Stimulated activated CD4-positive, alpha-beta T cell treated with anti-CD3 and anti-CD28 coated beads, Interleukin-12 subunit alpha, Interleukin-12 subunit beta, amount 100 ng/mL, for 24 hours (primary cell): Measurements from ENCODE around the gene COG5.

Experiments
- DNase-seq, 2 experiments: peaks; one replicate each; pipeline ENCODE4 v3.0.0-alpha.2; 2020; ENCODE audit warnings: low read depth in 2 of 2

The COG5 gene

DNA sequence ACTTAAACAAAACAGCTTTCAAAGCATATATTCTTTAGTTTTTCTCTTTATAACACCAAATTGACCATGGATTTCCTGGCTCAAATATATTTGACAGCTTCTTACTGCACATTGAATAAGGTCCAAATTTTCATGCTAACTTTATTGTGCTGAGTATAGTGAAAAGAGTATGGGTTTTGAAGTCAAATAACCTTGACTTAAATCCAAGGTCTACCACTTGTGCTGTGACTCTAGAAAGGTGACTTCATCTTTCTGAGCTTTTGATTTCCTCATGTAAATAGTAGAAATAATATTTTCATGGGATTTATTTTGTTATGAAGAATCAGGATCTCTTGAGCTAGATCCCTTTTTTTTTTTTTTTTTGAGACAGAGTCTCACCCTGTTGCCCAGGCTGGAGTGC is 233.2 kb downstream of the COG5 start:
- no peak for DNase-seq

DNA sequence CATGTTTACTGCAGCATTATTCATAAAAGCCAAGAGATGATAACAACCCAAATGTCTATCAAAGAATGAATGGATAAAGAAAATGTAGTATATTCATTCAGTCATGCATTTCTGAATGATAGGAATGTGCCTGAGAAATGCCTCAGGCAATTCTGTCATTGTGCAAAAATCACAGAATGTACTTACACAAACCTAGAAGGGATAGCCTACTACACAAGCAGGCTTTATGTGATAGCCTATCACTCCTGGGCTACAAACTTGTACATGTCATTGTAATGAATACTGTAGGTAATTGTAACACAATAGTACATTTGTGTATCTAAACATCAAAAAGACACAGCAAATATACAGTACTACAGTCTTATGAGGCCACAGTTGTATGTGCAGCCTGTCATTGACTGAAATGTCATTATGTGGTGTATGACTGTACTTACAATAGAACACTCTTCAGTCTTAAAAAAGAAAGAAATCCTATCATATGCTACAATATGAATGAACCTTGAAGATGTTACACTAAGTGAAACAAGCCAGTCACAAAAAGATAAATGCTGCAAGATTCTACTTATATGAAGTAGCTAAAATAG is 235.6 kb downstream of the COG5 start:
- DNase-seq, result no peak

DNA sequence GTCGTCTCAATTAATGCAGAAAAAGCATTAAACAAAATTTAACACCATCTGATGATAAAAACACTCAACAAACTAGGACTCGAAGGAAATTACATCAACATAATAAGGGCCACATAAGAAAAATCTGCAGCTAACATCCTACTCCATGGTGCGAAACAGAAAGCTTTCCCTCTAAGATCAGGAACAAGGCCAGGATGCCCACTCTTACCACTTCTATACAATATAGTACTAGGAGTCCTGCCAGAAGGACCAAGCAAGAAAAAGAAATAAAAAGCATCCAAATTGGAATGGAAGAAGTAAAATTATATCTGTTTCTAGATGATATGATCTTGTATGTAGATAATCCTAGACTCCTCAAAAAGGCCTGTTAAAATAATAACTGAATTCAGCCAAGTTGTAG is 237.7 kb downstream of the COG5 start:
- no peak for DNase-seq

DNA sequence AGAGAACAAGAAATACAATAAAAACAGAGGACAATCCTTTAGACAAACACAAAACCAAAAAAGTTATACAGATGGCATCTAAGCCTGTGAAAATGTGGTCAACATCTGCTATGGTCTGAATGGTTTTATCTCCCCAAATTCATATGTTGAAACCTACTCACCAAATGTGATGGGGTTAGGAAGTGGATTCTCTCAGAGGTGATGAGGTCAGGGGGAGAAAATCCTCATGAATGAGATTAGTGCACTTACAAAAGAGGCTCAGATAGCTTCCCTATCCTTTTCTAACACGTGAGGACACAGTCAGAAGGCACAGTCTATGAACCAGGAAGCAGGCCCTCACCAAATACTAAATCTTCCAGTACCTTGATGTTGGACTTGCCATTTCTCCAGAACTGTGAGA is 241.7 kb downstream of the COG5 start:
- no peak for DNase-seq

DNA sequence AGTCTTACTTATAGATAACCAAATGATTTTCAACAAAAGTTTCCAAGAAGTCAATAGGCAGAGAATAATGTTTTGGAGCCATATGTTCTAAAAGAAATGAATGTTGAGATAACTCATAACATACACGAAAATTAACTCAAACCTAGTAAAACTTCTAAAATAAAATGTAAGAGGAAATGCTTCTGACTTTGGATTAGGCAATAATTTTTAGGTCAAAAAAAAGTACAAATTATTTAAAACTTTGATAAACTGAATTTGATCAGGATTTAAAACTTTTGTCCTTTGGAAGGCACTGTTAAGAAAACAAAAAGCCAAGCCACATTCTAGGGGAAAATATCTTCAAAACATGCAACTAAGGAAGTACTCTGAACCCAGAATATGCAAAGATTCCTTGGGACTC is 242.1 kb downstream of the COG5 start:
- DNase-seq, result no peak

DNA sequence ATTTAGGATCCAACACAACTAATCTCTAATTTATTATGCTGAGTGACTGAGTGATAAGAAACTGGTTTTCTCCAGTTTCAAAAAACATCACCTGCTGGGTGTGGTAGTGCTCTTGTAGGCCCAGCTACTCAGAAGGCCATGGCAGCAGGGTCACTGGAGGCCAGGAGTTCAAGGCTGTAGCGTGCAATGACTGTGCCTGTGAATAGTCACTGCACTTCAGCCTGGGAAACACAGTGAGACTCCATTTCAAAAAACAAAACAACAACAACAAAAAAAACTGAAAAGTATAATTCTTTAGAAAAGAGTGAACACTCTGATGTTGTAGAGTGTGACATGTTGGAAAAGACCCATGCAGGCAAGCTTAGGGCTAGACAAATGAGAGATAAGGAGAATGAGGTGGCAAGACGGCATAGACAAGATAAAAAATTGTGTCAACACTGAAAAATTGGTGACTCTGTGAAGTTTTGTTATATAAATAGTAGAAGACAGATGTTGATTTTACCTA is 243.9 kb downstream of the COG5 start:
- DNase-seq, result no peak

DNA sequence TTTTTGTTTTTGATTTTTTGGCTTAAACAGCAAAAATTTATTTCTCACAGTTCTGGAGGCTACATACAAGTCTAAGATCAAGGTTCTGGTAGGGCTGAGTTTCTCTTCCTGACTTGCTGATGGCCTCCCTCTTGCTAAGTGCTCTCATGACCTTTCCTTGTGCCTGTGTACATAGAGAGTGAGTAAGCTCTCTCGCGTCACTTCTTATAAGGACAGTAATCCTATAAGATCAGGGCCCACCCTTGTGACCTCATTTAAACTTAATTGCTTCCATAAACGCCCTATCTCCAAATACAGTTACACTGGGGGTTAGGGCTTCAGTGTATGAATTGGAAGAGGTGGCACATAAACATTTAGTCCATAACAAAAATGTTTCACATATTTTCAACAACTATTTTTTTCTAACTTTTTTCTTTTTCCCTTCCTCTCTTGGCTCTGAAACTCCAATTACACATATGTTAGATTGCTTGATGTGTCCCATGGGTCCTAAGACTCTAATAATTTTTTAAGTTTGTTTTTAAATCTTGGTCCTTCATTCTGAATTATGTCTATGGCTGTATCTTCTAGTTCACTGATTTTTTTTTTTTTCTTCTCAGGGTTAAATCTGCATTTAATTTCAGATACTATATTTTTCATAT is 245.1 kb downstream of the COG5 start:
- no peak for DNase-seq

DNA sequence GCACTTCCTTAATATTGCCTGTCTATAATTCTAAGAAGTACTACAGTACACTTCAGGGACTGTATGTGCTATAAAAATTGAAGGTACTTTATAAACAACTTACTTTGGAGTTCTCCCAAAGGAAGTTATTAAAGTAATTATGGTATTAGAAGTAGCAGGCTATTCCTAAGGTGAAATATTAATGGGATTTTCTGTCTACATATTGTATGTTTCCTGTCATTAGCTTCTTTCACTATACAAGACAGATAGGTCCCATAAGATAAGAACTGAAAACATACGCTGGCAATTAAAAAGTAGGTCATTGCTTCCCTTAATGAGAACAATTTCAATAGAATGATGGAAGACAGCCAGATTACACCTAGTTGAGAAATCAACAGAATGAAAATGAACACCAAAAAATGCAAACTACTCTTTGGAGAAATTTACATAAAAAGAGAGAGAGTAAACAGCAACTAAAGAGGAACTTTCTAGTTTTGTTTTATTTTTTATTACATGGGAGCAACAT is 248.0 kb downstream of the COG5 start:
- DNase-seq, result no peak

DNA sequence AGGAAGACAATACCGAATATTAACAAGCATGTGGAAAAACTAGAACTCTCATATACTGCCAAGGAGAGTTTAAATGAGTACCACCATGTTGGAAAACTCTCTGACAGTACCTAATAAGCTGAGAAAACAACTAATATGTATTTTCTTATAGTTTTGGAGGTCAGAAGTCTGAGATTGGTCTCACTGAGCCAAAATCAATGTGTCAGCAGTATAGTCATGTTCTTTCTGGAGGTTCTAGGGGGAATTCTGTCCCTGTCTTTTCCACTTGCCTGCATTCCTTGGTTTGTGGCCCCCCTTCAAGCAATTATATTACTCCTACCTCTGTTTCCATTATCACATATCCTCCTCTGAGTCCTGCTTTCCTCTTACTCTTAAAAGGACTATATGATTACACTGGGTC is 250.4 kb downstream of the COG5 start:
- no peak for DNase-seq

DNA sequence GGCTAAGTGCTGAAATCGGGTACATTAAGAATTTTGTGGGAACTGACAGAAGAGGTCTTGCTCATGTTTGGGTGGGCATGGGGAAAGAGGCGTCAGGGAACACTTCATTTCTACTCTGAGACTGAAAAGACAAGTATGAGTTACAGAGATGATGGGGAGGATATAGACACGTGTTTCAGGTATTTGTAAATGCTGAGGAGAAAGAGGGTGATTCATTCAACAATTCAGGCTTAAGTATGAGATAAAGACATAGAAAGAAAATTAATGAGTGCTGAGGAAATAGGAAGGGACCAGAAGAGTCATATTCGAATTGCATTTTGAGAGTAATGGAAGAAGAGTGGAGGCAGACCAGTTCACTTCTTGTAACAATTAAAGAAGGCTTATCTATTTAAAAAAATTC is 251.3 kb downstream of the COG5 start:
- no peak for DNase-seq

DNA sequence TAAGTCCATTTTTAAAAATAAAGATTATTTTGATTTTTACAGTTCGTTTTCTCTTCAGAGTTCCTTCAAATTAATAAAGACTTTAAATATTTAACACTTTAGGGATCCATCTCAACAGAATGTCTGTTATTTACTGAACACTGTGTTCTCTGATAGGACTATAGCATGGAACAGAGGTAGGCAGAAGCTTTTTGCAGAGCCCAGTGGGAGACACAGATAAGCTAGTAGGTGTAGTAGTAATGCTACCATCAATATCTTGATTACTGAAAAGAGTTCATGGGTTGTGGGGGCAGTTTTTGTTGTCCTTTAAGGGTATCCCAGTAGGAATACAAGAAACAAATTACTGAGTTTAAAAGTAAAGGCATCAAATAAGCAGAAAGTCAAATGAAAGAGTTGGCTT is 254.4 kb downstream of the COG5 start:
- DNase-seq, result no peak

DNA sequence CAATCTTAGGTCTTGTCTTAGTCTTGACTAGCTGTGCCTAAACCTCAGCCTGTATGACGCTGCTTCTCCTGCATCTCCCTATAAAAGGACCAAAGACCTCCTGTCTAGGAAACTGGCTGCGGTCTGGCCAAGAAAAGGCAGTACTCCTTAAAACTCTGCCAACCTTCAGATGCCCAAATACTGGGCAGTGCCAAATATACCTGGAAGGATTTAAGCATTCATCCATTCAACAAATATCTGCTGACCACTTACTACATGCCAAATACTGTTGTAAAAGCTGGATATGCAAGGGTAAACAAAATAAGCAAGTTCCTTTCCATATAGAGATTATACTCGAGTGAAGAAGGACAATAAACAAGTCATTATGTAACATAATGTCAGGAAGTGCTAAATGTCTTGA is 259.1 kb downstream of the COG5 start:
- DNase-seq, result no peak

DNA sequence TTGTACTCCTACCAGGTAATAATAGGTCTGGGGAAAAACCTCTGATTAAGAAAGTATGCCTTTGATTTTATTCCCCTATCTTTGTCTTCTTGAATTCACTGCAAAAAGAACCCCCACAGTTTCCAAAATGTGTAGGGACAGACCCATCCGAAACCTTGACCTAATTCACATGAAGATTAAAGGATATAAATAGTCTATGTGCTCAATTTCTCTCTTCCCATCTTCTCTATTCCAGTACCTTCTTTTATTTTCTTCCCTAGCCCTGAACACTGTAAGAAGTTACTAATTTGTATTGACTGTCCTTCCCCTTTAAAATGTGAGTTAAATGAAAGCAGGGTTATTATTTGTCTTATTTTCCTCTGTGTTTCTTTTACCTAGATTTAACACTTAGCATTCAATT is 259.7 kb downstream of the COG5 start:
- no peak for DNase-seq

DNA sequence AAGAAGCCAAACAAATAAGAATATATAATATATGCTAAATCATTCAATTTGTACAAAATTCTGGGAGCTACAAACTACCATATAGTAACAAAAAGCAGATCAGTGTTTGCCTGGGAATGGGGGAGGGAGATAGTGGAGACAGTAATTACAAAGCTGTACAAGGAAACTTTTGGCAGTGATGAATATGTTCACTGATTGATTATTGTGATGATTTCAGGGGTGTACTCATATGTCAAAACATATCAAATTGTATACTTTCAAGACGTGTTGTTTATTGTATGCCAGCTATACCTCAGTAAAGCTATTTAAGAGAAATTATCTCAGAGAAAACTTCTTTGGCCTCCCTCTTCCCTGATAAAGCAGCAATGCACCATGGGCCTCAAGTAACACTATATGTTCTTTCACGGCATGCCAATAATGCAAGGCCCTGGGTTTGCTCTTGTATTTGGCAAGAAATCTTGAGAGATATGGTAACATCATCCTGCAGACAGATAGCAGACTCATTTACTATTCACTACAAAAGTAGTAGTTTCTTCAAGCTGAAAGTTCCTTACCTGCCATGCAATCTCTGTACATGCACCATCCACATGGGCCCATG is 261.4 kb downstream of the COG5 start:
- no peak for DNase-seq

DNA sequence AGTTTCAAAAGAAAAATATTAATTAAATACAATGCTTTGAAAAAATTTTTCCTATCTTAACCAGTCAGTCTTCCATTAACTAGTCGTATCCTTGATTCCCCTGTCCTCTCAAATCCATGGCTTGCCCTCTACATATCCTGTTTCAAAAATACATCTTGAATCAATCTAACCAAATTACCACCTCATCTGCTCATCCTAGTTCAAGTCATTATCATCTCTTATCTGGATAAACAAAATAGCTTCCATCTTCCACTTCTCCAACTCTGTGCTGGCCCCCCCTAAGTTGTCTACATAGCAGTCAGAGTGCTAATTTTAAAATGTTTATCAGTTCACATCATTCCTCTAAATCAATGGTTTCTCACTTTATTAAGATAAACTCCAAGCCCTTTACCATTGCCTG is 269.5 kb downstream of the COG5 start:
- no peak for DNase-seq

DNA sequence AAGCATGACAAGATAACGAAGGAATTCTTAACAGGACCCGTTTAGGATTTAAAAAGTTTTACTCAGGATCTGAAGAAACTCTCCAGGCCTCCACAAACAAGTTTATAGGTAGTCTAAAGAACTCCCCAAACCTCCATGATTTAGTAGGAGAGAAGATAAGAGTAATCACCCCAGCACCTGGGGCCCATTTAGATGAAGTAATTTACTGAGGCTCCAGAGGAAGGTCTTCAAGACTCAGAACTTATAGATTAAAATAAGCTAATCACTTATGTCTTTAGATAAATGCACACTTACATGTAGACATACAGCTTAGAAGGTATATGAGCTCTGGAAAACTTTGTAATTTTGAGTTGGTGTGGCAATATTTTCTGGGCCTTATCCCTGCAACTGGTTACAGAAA is 271.1 kb downstream of the COG5 start:
- DNase-seq, result no peak

DNA sequence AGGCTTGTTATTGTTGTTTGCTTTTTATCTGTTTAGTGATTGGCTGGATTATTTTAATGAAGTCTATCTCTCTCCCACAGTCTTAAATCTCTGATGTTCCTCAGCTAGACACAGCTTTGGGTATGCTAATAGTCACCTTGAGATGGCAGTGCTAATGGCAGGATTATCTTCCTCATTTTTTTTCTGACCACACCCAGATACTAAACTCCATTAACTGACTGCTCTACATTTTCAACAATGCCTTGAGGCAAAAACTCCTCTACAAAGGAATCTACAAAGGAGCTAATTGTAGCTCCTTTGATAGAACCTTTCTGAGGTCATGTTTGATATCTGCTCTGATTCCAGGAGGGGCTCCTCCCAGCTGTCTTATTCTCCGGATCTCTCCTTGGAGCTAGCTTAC is 272.3 kb downstream of the COG5 start:
- no peak for DNase-seq

DNA sequence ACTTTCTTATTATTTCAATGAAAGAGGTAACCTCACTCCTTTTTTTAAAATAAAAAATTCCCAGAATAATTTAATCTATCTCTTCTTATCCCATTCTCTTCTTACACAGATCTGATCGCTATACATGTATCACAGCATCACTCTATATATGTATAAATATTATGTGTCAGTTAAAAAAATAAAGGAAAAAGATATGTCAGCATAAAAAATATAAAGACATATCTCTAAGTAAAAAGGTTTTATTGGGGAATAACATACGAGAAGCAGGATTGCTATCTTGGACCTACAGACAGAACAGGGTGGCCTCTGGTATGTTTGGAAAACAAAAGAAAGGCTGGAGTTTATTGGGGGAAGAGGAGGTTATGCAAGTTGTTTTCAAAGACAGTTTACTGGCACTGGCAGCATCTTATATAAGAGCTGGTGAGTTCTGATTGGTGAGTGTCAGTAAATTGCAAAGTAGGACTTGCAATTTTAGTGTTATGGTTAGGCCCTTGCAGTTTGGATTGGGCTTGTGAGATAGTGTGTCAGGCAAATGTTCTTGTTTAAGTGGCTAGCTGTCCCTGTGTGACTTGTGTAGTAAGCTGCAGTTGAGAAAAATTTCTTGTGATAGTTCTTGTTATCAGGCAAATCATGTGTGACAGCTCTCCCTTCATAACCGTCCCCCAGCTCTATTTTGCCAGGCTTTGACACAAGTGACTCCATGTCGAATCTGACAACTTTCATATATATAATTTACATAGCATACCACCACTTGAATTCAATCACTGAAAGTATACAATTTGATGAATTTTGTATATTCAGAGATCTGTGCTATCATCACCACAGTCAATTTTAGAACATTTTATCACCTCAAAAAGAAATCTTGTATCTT is 276.7 kb downstream of the COG5 start:
- DNase-seq, result no peak

DNA sequence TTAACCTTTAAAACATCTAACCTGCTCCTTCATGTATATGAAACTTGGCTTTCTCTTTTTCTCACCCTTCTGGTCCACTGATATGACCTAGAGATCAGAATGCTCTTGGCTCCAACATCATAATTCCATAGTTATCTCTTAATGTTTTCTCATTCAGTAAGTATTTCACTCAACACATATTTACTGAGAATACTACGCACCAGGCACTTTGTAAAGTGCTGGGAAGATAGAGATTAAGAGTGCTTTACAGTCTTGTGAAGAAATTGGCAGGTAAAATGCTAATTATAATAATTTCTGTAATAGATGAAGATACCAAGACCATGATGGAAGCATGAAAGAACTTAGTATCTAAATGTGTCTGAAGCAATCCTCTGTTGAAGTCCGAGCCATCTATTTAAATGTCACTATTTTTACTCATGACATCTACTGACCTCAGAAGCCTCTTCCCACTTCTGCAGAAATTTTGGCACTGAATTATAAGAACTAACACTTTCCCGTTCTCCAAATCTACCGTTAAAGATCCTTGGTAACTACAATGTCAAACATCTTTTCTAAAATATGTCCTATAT is 278.7 kb downstream of the COG5 start:
- DNase-seq, result no peak

DNA sequence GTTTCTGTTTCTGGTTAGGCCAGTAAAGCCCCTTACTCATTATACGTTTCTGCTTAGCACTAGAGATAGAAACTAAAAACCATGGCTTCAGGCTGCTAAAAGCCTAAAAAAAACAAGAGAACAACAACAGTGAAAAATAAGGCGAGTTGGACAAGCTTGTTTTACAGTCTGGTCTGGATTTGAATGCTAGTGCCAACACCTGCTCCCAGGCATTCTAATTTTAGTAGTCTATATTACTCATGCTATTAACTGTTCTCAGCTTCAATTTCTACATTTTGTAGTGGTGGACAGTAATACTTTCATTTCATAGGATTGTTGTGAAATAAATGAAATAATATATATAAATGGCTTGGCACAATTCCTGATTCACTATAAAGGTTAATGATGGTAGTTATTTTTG is 286.4 kb downstream of the COG5 start:
- DNase-seq, result no peak

DNA sequence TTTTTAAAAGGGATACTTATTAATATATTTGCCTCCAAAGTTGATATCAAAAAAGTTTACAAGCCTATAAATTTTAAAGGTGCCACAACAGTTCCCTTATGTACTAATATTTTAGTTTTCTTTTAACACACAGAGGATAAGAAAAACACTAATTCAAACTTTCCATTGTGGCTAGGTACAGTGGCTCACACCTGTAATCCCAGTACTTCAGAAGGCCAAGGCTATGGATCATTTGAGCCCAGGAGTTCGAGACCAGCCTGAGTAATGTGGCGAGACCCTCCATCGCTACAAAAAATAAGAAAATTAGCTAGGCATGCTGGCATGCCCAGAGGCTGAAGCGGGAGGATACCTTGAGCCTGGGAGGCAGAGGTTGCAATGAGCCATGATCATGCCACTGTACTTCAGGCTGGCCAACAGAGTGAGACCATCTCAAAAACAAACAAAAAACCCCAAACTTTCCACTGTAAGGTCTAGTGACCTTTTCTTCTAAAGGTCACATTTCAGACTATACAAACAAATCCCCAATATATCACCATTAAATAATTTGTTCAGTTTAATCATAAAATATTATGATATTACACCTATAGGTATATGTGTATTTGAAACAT is 287.4 kb downstream of the COG5 start:
- no peak for DNase-seq

DNA sequence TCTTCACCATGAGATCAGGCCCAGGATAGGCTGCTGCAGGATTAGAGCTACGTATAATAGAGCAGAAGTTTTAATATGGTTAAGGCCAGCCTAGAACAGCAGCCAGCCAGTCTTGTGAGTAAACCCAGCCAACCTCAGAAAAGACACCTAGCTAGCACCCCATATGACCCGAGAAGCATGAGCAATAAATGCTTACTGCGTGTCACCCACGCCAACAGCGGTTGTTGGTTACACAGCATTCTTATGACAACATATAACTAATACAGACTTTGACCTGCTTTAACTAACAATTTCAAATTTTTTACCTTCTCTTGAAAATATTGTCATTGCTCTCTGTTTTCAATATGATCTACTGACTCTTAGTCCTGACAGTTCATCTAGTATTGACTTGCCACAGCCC is 289.2 kb downstream of the COG5 start:
- DNase-seq, result no peak
